HepG2 (cell line): ENCODE data around the gene TECTB. TPM values are rescaled to one million over a fixed set of nuclear protein-coding genes. Genes with fewer than 3 reads are reported as not detected.

Experiments
- AGO2 ChIP-seq: fragments of 200-400 bp; formaldehyde crosslinking; optimal IDR thresholded peaks from 2 replicates; pipeline ENCODE3; 2017; ENCODE audit warnings: mild to moderate bottlenecking, low read depth, low read length, moderate library complexity
- ATF7-NPFF ChIP-seq: sonication (generic); formaldehyde crosslinking; IDR thresholded peaks from 2 replicates; pipeline ENCODE4 v1.8.1; 2023; ENCODE audit warnings: mild to moderate bottlenecking, low read depth, missing genetic modification reagents, moderate library complexity
- CHCHD3 ChIP-seq: sonication (generic); formaldehyde crosslinking; IDR thresholded peaks from 2 replicates; pipeline ENCODE4 v1.8.0; 2022; ENCODE audit warnings: mild to moderate bottlenecking, missing genetic modification reagents, moderate library complexity
- CREM ChIP-seq, 2 experiments: sonication (generic) in 1 of 2; formaldehyde crosslinking in 1 of 2; IDR thresholded peaks; 2 replicates each; pipeline versions ENCODE4 v1.4.0 to v1.6.1; 2016 to 2020; ENCODE audit warnings: antibody characterized with exemption in 1 of 2, mild to moderate bottlenecking in 1 of 2, missing genetic modification reagents in 1 of 2
- DR1 ChIP-seq: sonication (generic); formaldehyde crosslinking; IDR thresholded peaks from 2 replicates; pipeline ENCODE4 v1.8.0; 2021; ENCODE audit warnings: mild to moderate bottlenecking, missing genetic modification reagents, inconsistent platforms
- NFE2L1 ChIP-seq: sonication (generic); formaldehyde crosslinking; IDR thresholded peaks from 2 replicates; pipeline ENCODE4 v1.4.0; 2020; ENCODE audit warnings: missing genetic modification reagents, mild to moderate bottlenecking, borderline replicate concordance
- NFIB ChIP-seq: sonication (generic); formaldehyde crosslinking; IDR thresholded peaks from 2 replicates; pipeline ENCODE4 v1.9.0; 2021; ENCODE audit warnings: missing genetic modification reagents, mild to moderate bottlenecking, borderline replicate concordance
- NONO ChIP-seq, 2 experiments: fragments of 450-650 bp in 1 of 2; sonication (generic) in 1 of 2; formaldehyde crosslinking in 1 of 2; IDR thresholded peaks in 1 of 2; conservative IDR thresholded peaks in 1 of 2; 2 replicates each; pipeline versions ENCODE4 v1.6.1 to v1.8.0; 2017 to 2022; ENCODE audit warnings: mild to moderate bottlenecking in 1 of 2, missing genetic modification reagents in 1 of 2, moderate library complexity in 1 of 2
- RBFOX2 ChIP-seq: fragments of 200-400 bp; formaldehyde crosslinking; IDR thresholded peaks from 2 replicates; pipeline ENCODE4 v1.6.1; 2017; ENCODE audit warnings: low read depth, mild to moderate bottlenecking, low read length
- RBM39 ChIP-seq: fragments of 200-400 bp; formaldehyde crosslinking; IDR thresholded peaks from one replicate; pipeline ENCODE4 v1.6.1; 2018; ENCODE audit warnings: antibody characterized with exemption, mild to moderate bottlenecking, low read depth, low read length; ENCODE audit not compliant: poor library complexity, severe bottlenecking
- RFX5 ChIP-seq: IDR thresholded peaks from 2 replicates; pipeline ENCODE4 v1.6.1; 2011; ENCODE audit warnings: low read depth, low read length, improper control_type of control experiment
- SP1 ChIP-seq, 2 experiments: fragments of 450-650 bp in 1 of 2; sonication (generic) in 1 of 2; formaldehyde crosslinking in 1 of 2; IDR thresholded peaks; 2 replicates each; pipeline versions ENCODE4 v1.4.0 to v1.6.1; 2016 to 2020; ENCODE audit warnings: missing genetic modification reagents in 1 of 2
- SRSF1 ChIP-seq: fragments of 200-400 bp; formaldehyde crosslinking; optimal IDR thresholded peaks from 2 replicates; pipeline ENCODE3; 2017; ENCODE audit warnings: mild to moderate bottlenecking, low read depth, low read length, moderate library complexity
- TCF12 ChIP-seq, 2 experiments: fragments of 450-650 bp in 1 of 2; sonication (generic) in 1 of 2; formaldehyde crosslinking in 1 of 2; IDR thresholded peaks; 2 replicates each; pipeline versions ENCODE4 v1.6.1 to v1.8.0; 2017 to 2022; ENCODE audit warnings: antibody characterized with exemption in 1 of 2, mild to moderate bottlenecking in 1 of 2, missing genetic modification reagents in 1 of 2, moderate library complexity in 1 of 2
- XBP1 ChIP-seq: sonication (generic); formaldehyde crosslinking; IDR thresholded peaks from 2 replicates; pipeline ENCODE4 v1.5.0; 2020; ENCODE audit warnings: missing genetic modification reagents
- ZFP1 ChIP-seq: IDR thresholded peaks from 2 replicates; pipeline ENCODE4 v1.6.1; 2016
- ZFP91 ChIP-seq: sonication (generic); formaldehyde crosslinking; IDR thresholded peaks from 2 replicates; pipeline ENCODE4 v1.9.0; 2022; ENCODE audit warnings: missing genetic modification reagents, mild to moderate bottlenecking, borderline replicate concordance
- ZKSCAN5 ChIP-seq: sonication (generic); formaldehyde crosslinking; IDR thresholded peaks from 2 replicates; pipeline ENCODE4 v1.5.1; 2020; ENCODE audit warnings: mild to moderate bottlenecking, missing genetic modification reagents
- ZNF256 ChIP-seq: sonication (generic); formaldehyde crosslinking; conservative IDR thresholded peaks from 2 replicates; pipeline ENCODE4 v1.4.0; 2020; ENCODE audit warnings: missing genetic modification reagents
- ZNF354B ChIP-seq: sonication (generic); formaldehyde crosslinking; IDR thresholded peaks from 2 replicates; pipeline ENCODE4 v1.8.0; 2022; ENCODE audit warnings: mild to moderate bottlenecking, missing genetic modification reagents
- ZNF503 ChIP-seq: sonication (generic); formaldehyde crosslinking; IDR thresholded peaks from 2 replicates; pipeline ENCODE4 v1.4.0; 2020; ENCODE audit warnings: missing genetic modification reagents
- ZNF547 ChIP-seq: sonication (generic); formaldehyde crosslinking; IDR thresholded peaks from 2 replicates; pipeline ENCODE4 v1.5.1; 2020; ENCODE audit warnings: mild to moderate bottlenecking, missing genetic modification reagents
- ZNF746 ChIP-seq: sonication (generic); formaldehyde crosslinking; IDR thresholded peaks from 2 replicates; pipeline ENCODE4 v1.8.0; 2022; ENCODE audit warnings: mild to moderate bottlenecking, missing genetic modification reagents
- ZNF749 ChIP-seq: sonication (generic); formaldehyde crosslinking; IDR thresholded peaks from 2 replicates; pipeline ENCODE4 v1.8.0; 2022; ENCODE audit warnings: mild to moderate bottlenecking, missing genetic modification reagents, moderate library complexity, borderline replicate concordance
- ZSCAN21 ChIP-seq: sonication (generic); formaldehyde crosslinking; IDR thresholded peaks from 2 replicates; pipeline ENCODE4 v1.8.0; 2022; ENCODE audit warnings: mild to moderate bottlenecking, missing genetic modification reagents, moderate library complexity, borderline replicate concordance
- polyA plus RNA-seq, 8 experiments: library from polyadenylated mRNA; depleted of rRNA in 3 of 8; stranded (reverse) in 7 of 8; unstranded in 1 of 8; fragments of >200 nt; fragmentation: Illumina TruSeq in 4 of 8; extraction: Trizol in 4 of 8; gene quantifications; 2 replicates each; pipeline versions ENCODE4 v1.2.1 to v1.2.3, GENCODE V29; 2011 to 2016; ENCODE audit warnings: low read depth in 4 of 8, missing spikeins in 1 of 8, mixed read lengths in 1 of 8; ENCODE audit not compliant: insufficient read depth in 1 of 8
- total RNA-seq, 5 experiments: library from RNA; depleted of rRNA; stranded (reverse); fragments of >200 nt; fragmentation: Illumina TruSeq; extraction: Trizol; gene quantifications; 2 replicates each; pipeline ENCODE4 v1.2.3, GENCODE V29; 2016; ENCODE audit warnings: low read depth in 1 of 5
- TF ChIP-seq, protein P1 (sequence below): sonication (generic); formaldehyde crosslinking; IDR thresholded peaks from 2 replicates; pipeline ENCODE4 v1.5.0; 2020; ENCODE audit warnings: missing genetic modification reagents

The TECTB gene
- total and polyA plus RNA-seq, 2 of the 13 experiments (the other 11 are each of a cell fraction or from before 2014, with no cell fraction given) = 0.78 to 1.8 TPM

DNA sequence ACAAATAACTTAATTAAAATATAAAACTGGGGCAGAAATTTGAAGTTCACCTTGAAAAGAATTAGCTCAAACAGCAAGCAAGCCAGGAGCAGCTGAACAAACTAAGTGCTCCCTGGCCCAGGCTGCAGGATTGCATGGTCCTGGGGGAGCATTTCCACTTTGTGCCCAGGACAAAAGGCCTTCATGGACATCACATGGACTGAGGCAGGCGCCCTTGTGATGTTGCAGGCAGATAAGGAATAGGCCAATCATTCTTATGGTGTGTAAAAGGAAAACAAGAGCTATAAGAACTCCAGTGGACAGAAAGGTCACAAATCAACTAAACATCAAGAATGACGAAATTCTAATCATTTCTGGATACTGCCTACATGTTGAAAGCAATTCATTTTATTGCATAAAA, 17.5 kb upstream of the TECTB start (continued):
- TF ChIP-seq ZNF749 (no peak; the same call in 1 of the 2 replicates), SP1 (IDR thresholded peaks at IDR 0.05) (no peak), SP1 (CRISPR knock-in tag; IDR thresholded peaks at IDR 0.05) (no peak), ZNF547 (no peak), ZNF354B (no peak), DR1 (CRISPR knock-in tag) (no peak), NONO (IDR thresholded peaks at IDR 0.05) (no peak), NONO (CRISPR knock-in tag; conservative IDR thresholded peaks at IDR 0.05) (0 out of 2 replicates have a peak, but pooled peaks have one; percentile 22), ZKSCAN5 (CRISPR knock-in tag) (no peak), XBP1 (CRISPR knock-in tag) (no peak), CREM (IDR thresholded peaks at IDR 0.05) (peak; percentile 71), CREM (CRISPR knock-in tag; IDR thresholded peaks at IDR 0.05) (no peak), SRSF1 (no peak), ZNF256 (CRISPR knock-in tag) (no peak), ZNF503 (CRISPR knock-in tag) (0 out of 2 replicates have a peak, but pooled peaks have one; percentile 29), AGO2 (no peak), RBM39 (no peak), ZFP91 (CRISPR knock-in tag) (peak; percentile 26; the same call in 1 of the 2 replicates), NFIB (no peak), TCF12 (IDR thresholded peaks at IDR 0.05) (no peak), TCF12 (CRISPR knock-in tag; IDR thresholded peaks at IDR 0.05) (peak; percentile 45; the same call in 1 of the 2 replicates), ZNF746 (no peak), RFX5 (no peak), ZFP1 (CRISPR knock-in tag) (no peak), CHCHD3 (no peak), ATF7-NPFF (CRISPR knock-in tag) (no peak), ZSCAN21 (CRISPR knock-in tag) (no peak), RBFOX2 (no peak), NFE2L1 (CRISPR knock-in tag) (no peak)
- TF ChIP-seq, protein P1, sequence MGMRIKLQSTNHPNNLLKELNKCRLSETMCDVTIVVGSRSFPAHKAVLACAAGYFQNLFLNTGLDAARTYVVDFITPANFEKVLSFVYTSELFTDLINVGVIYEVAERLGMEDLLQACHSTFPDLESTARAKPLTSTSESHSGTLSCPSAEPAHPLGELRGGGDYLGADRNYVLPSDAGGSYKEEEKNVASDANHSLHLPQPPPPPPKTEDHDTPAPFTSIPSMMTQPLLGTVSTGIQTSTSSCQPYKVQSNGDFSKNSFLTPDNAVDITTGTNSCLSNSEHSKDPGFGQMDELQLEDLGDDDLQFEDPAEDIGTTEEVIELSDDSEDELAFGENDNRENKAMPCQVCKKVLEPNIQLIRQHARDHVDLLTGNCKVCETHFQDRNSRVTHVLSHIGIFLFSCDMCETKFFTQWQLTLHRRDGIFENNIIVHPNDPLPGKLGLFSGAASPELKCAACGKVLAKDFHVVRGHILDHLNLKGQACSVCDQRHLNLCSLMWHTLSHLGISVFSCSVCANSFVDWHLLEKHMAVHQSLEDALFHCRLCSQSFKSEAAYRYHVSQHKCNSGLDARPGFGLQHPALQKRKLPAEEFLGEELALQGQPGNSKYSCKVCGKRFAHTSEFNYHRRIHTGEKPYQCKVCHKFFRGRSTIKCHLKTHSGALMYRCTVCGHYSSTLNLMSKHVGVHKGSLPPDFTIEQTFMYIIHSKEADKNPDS (CRISPR knock-in tag) = no peak
